Stimulated activated CD4-positive, alpha-beta T cell treated with anti-CD3 and anti-CD28 coated beads, Interleukin-1b, Interleukin-23, amount 100 ng/mL, for 24 hours (primary cell): Measurements from ENCODE around the gene CUL5.
A peak's percentile ranks its signal among the peaks of the same experiment; 100 is the strongest.
"Not testable (repeated sequence)": the region's sequence is repeated elsewhere in the genome, so short reads cannot be mapped to it uniquely, and the experiment has no call there.

Experiments used
- DNase-seq, 4 experiments: peaks; one replicate each; pipeline ENCODE4 v3.0.0-alpha.2; 2020; ENCODE audit warnings: low read depth in 4 of 4, low spot score in 1 of 4

Gene CUL5

DNA sequence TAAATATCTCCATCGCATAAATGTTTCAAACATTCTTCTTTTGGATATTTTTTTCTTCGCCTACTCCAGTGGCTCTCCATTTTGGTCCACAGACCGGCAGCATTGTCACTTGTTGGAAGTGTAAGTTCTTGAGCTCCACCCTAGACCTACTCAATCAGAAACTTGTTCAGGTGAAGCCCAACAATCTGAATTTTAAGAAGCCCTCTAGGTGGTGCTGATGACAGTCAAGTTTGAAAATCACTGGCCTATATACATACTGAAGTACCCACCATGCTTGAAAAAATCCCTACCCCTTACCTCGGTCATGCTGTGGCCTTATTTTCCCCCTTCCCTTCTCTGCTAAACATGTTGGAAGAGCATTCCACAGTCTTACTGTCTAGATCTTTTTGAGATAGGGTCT, 102.4 kb downstream of the CUL5 start:
- DNase-seq, result no peak

DNA sequence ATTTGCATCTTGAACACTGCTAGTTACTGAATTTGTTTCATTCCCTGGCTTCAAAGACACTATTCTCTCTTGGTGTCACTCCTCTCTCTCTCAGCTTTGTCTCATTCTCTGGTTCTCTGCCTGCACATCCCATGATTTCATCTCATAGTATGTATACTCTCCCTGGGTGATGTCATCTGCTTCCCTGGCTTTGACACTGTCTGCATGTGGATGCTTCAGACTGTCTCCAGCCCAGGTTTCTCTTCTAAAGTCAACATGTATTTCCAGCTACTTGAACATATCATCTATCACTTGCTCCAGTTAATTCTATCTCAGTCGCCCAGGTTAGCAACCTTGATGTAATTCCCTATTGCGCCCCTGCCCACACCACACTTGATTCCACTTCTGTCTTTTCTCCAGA, 103.4 kb downstream of the CUL5 start:
- no peak for DNase-seq

- DNase-seq, result no peak
These were observed 106.9 kb downstream of the CUL5 start for GRCh38 chr11:108115500-108116140.

GRCh38 chr11:108117746-108118371, 109.2 kb downstream of the CUL5 start:
- no peak for DNase-seq

DNA sequence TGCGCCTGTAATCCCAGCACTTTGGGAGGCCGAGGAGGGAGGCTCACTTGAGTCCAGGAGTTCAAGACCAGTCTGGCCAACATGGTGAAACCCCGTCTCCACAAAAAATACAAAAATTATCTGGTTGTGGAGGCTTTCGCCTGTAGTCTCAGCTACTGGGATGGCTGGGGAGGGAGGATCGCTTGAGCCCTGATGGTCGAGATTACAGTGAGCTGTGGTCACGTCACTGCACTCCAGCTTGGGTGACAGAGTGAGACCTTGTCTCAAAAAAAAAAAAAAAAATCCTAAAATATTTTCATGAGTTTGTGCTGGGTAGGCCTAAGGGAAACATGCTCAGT, 112.2 kb downstream of the CUL5 start:
- not testable (repeated sequence) for DNase-seq

DNA sequence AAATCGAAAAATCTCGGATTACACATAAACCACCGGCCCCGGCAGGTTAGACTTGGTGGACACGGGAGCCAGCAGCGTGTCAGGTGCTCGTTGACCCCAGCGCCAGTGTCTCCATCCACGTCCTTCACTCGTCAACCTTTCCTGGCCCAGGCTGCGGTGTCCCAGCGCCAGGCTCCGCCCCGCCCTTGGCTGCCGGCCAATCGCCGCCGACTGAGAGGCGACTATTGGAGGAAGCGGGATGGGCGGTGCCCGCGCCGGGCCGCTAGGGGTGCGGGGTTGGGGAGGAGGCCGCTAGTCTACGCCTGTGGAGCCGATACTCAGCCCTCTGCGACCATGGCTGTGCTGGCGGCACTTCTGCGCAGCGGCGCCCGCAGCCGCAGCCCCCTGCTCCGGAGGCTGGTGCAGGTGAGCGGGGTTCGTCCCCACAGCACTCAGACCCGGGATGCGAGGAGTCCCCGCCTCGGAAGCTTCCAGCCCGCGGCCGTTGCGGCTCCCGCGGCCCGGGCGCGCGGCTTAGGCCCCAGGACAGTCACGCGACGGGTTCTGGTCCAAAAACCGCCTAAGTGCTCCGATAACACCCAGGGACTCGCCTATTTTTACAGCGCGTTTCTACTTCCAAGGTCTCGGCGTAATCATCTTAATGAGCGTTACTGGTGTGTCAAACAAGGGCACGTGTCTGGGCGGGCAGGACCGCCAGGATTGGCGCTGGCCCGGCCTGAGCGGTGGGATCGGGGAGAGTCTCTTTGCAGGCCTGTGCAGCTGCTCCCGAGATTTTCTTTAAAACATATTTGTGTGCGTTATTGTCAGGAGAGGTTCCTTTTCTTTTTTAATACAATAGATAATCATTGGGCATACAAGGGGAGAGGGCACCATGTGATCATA, 112.8 kb downstream of the CUL5 start, which contains the start of gene ACAT1:
TSS of gene ACAT1 (plus strand) at position 294 of the 882 bp plus-strand sequence. CDS start at position 334, 40 bp downstream.
- DNase-seq, result peak; percentile 88 to 97 (median 92)

- no peak for DNase-seq
These were observed 113.5 kb downstream of the CUL5 start for GRCh38 chr11:108122166-108122628.

DNA sequence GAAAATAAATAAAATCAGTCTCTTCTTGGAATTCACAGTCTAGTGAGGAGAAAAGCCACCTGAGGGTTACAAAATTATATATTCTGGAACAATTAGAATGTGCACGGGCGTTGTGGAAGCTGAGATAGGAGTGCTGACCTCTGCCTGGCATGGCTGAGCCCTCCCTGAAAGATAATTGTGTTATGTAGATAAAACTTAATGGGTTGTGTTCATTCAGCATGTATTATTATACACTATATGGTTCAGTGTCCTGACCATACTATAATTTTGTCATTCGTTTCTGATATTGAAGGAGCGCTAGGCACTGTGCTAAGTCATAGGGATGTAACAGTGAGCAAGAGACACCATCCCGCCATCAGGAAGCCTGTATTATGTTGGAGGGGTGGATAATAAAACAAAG, 116.4 kb downstream of the CUL5 start:
- no peak for DNase-seq

DNA sequence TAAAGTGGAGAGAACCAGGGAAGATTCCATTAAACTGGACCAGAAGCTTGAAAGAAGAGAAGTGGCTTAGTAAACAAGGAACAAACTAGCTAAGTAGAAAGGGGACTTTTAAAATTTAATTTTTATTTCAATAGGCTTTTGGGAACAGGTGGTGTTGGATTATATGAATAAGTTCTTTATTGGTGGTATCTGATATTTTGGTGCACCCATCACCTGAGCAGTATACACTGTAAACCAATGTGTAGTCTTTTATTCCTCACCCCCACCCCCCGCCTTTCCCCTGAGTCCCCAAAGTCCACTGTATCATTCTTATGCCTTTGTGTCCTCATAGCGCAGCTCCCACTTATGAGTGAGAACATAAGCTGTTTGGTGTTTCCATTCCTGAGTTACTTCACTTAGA, 120.1 kb downstream of the CUL5 start:
- DNase-seq, result no peak

DNA sequence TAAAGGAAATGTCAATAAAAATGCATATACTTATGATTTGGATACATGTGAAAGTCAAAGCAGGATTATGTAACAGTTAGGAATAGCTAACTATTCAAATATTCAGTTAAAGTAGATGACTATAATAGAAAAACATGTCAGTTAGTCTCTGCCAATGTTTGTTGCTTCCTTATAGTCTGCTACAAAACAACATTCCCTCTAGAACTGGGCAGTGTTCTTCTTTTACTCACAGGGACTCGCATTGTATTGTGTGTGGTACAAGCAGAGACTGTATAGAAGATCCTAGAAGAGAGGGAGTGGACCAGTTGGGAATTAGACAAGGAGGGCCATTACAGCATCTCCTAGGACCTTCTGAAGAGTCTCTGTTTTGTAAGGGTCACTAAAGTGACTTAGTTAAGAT, 123.3 kb downstream of the CUL5 start:
- no peak for DNase-seq

DNA sequence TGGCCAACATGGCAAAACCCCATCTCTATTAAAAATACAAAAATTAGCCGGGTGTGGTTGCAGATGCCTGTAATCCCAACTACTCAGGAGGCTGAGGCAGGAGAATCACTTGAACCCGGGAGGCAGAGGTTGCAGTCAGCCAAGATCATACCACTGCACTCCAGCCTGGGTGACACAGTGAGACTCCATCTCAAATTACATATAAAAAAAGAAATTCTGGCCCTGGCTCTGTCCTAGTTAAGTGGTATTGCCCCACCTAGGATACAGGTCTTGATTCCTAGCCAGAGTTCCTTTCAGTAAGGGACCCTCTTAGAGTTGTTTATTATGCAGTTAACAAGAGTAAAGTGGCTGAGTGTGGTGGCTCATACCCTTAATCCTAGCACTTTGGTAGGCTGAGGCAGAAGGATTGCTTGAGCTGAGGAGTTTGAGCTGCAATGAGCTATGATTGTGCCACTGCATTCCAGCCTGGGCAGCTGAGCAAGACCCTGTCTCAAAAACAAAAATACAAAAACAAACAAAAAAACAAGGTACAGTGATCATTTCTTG, 124.4 kb downstream of the CUL5 start:
- not testable (repeated sequence) for DNase-seq

- no peak for DNase-seq
These were observed 127.3 kb downstream of the CUL5 start for GRCh38 chr11:108135845-108136544.

DNA sequence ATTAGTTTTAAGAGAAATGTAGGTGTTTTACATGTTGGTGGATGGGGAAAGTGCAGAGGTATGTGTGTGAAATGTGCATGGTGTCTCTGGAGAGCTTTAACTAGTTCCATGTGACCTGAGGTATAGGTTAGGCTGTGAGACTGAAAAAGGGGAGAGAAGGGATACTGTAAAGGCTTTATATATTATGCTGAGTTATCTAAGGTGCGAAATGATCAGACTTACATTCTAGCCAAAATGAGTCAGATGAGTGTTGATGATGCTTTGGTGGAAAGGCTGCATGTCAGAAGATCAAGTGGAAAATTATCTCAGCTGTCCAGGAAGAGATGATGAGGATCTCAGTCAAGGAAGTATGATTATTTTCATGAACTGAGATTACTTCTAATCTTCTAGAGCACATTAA, 128.5 kb downstream of the CUL5 start:
- no peak for DNase-seq

- DNase-seq, result no peak
These were observed 133.6 kb downstream of the CUL5 start for GRCh38 chr11:108142304-108142703.

DNA sequence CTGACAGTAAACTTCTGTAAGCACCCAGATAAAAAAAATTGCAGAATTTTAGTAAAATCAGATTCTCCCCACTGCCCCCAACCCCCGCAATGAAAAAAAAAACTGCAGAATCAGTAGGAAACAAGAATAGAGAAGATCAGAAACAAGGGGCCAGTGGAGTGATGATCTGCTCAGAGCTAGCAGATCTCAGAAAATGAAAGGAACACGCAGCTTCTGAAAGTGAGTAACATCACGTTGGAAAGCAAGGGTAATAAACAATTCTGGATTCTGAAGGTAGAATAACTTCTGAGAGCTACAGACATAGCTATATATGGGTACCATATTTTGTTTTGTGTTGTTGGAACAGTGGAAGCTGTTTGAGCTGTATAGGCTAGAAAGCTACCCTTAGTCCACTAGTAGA, 135.9 kb downstream of the CUL5 start:
- no peak for DNase-seq

DNA sequence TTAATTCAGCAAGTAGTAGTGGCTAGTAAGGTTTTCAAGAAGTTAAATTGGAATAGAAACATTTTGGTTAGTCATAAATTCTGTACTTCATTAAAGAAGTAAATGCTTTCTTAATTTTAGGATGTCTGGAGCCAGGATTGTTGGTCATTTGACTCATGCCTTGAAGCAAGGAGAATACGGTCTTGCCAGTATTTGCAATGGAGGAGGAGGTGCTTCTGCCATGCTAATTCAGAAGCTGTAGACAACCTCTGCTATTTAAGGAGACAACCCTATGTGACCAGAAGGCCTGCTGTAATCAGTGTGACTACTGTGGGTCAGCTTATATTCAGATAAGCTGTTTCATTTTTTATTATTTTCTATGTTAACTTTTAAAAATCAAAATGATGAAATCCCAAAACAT, 138.5 kb downstream of the CUL5 start:
- DNase-seq, result no peak

- DNase-seq, result no peak
These were observed 139.9 kb downstream of the CUL5 start for GRCh38 chr11:108148556-108148955.

- no peak for DNase-seq
These were observed 145.9 kb downstream of the CUL5 start for GRCh38 chr11:108154591-108154990.
